ENCODE data around the gene PRKN. TPM values are rescaled to one million over a fixed set of nuclear protein-coding genes. Genes with fewer than 3 reads are reported as not detected.

Gene PRKN
- total and polyA plus RNA-seq, 2 donors (not counting 1 experiment from before 2014, with no cell fraction given), result 0.43 to 4.6 TPM

GRCh38 chr6:162491637-162492036, 235.9 kb downstream of the PRKN start:
- TF ChIP-seq CTCF (conservative IDR thresholded peaks at IDR 0.05 in 1 of 2, IDR thresholded peaks at IDR 0.05 in 1 of 2; ENCODE audit: low read depth in 1 of 2, low read length in 2 of 2) (no peak), EZH2 (IDR thresholded peaks at IDR 0.05; ENCODE audit: low read length, missing control alignments) (no peak)
- Histone ChIP-seq H3K4me3 (replicated peaks in 1 of 4; ENCODE audit: control extremely low read depth in 1 of 4, insufficient read depth in 1 of 4, low read depth in 3 of 4, low read length in 4 of 4) (no peak overlapping the region), H3K27ac (ENCODE audit: insufficient read depth, low read length) (no peak overlapping the region), H3K4me2 (ENCODE audit: extremely low read depth, insufficient read depth, low read length) (no peak overlapping the region), H4K20me1 (ENCODE audit: control insufficient read depth, extremely low read depth, insufficient read depth, low read length) (no peaks in the 10 kb centered on the region), H3K4me1 (ENCODE audit: control insufficient read depth, extremely low read depth, insufficient read depth, low read length) (no peaks in the 10 kb centered on the region), H3K36me3 (ENCODE audit: control insufficient read depth, insufficient read depth, low read length) (no peaks in the 10 kb centered on the region), H2AFZ (ENCODE audit: low read length) (no peak overlapping the region), H3K27me3 (ENCODE audit: control insufficient read depth, insufficient read depth, low read length) (no peaks in the 10 kb centered on the region), H3K79me2 (ENCODE audit: control insufficient read depth, insufficient read depth, low read length) (no peaks in the 10 kb centered on the region), H3K9ac (ENCODE audit: insufficient read depth, low read length) (no peak overlapping the region), H3K9me3 (ENCODE audit: control insufficient read depth, insufficient read depth, low read depth, low read length) (no peaks in the 10 kb centered on the region)
- DNase-seq (ENCODE audit: low read depth in 2 of 2), result no peak

- Histone ChIP-seq H3K36me3 (ENCODE audit: control insufficient read depth, insufficient read depth, low read length) (no peaks in the 10 kb centered on the region), H3K27me3 (ENCODE audit: control insufficient read depth, insufficient read depth, low read length) (no peaks in the 10 kb centered on the region), H3K79me2 (ENCODE audit: control insufficient read depth, insufficient read depth, low read length) (no peaks in the 10 kb centered on the region), H3K27ac (ENCODE audit: insufficient read depth, low read length) (no peak overlapping the region), H2AFZ (ENCODE audit: low read length) (no peak overlapping the region), H3K9me3 (ENCODE audit: control insufficient read depth, insufficient read depth, low read depth, low read length) (no peaks in the 10 kb centered on the region), H3K4me3 (replicated peaks in 1 of 4; ENCODE audit: control extremely low read depth in 1 of 4, insufficient read depth in 1 of 4, low read depth in 3 of 4, low read length in 4 of 4) (no peak overlapping the region), H3K4me1 (ENCODE audit: control insufficient read depth, extremely low read depth, insufficient read depth, low read length) (no peaks in the 10 kb centered on the region), H4K20me1 (ENCODE audit: control insufficient read depth, extremely low read depth, insufficient read depth, low read length) (no peaks in the 10 kb centered on the region), H3K4me2 (ENCODE audit: extremely low read depth, insufficient read depth, low read length) (no peak overlapping the region), H3K9ac (ENCODE audit: insufficient read depth, low read length) (no peak overlapping the region)
- TF ChIP-seq CTCF (conservative IDR thresholded peaks at IDR 0.05 in 1 of 2, IDR thresholded peaks at IDR 0.05 in 1 of 2; ENCODE audit: low read depth in 1 of 2, low read length in 2 of 2), result no peak
- no peak for TF ChIP-seq EZH2 (IDR thresholded peaks at IDR 0.05; ENCODE audit: low read length, missing control alignments)
- DNase-seq (ENCODE audit: low read depth in 2 of 2), result no peak
Observed at GRCh38 chr6:162489101-162489976, 238.2 kb downstream of the PRKN start.

- H3K9me3 ChIP-seq (ENCODE audit: control insufficient read depth, insufficient read depth, low read depth, low read length), result no peaks in the 10 kb centered on the region
- no peaks in the 10 kb centered on the region for H3K79me2 ChIP-seq (ENCODE audit: control insufficient read depth, insufficient read depth, low read length)
- no peaks in the 10 kb centered on the region for H3K36me3 ChIP-seq (ENCODE audit: control insufficient read depth, insufficient read depth, low read length)
- no peak for DNase-seq (ENCODE audit: low read depth in 2 of 2)
- H3K9ac ChIP-seq (ENCODE audit: insufficient read depth, low read length), result no peak overlapping the region
- no peak overlapping the region for H3K27ac ChIP-seq (ENCODE audit: insufficient read depth, low read length)
- TF ChIP-seq EZH2 (IDR thresholded peaks at IDR 0.05; ENCODE audit: low read length, missing control alignments), result no peak
- TF ChIP-seq CTCF (conservative IDR thresholded peaks at IDR 0.05 in 1 of 2, IDR thresholded peaks at IDR 0.05 in 1 of 2; ENCODE audit: low read depth in 1 of 2, low read length in 2 of 2), result no peak
- H3K4me2 ChIP-seq (ENCODE audit: extremely low read depth, insufficient read depth, low read length), result no peak overlapping the region
- no peak overlapping the region for H3K4me3 ChIP-seq (replicated peaks in 1 of 4; ENCODE audit: control extremely low read depth in 1 of 4, insufficient read depth in 1 of 4, low read depth in 3 of 4, low read length in 4 of 4)
- no peaks in the 10 kb centered on the region for H3K27me3 ChIP-seq (ENCODE audit: control insufficient read depth, insufficient read depth, low read length)
- no peaks in the 10 kb centered on the region for H3K4me1 ChIP-seq (ENCODE audit: control insufficient read depth, extremely low read depth, insufficient read depth, low read length)
- no peaks in the 10 kb centered on the region for H4K20me1 ChIP-seq (ENCODE audit: control insufficient read depth, extremely low read depth, insufficient read depth, low read length)
- no peak overlapping the region for H2AFZ ChIP-seq (ENCODE audit: low read length)
Observed at GRCh38 chr6:162488444-162488843, 239.1 kb downstream of the PRKN start.

All from fibroblast of lung (primary cell).